CD4-positive, alpha-beta T cell (primary cell): ENCODE measurements around the gene STIM1. TPM values are rescaled to one million over a fixed set of nuclear protein-coding genes. Genes with fewer than 3 reads are reported as not detected.

Source experiments
- ATAC-seq: fragments of 200-7000 bp; cut with Tn5 transposase; one replicate; pipeline ENCODE4 v1.10.0; 2022; ENCODE audit warnings: mild to moderate bottlenecking; ENCODE audit not compliant: poor library complexity
- CTCF ChIA-PET: fragments of 350-600 bp; sonication (Branson Sonifier 250); formaldehyde crosslinking; loops from one replicate; lab custom pipeline; 2021; ENCODE audit warnings: antibody characterized with exemption, inconsistent platforms; lab: Charles Lee
- POLR2A ChIA-PET: fragments of 350-600 bp; sonication (Branson Sonifier 250); formaldehyde crosslinking; loops from one replicate; lab custom pipeline; 2021; ENCODE audit warnings: antibody characterized with exemption, inconsistent platforms; lab: Charles Lee
- DNase-seq, 14 experiments: peaks; one replicate each; pipeline ENCODE4 v3.0.0-alpha.2; 2013 to 2020; ENCODE audit warnings: mixed read lengths in 2 of 14
- H3K27ac ChIP-seq, 2 donors: one replicate each; pipeline versions ENCODE4 v1.5.1 to v1.7.0; 2013; ENCODE audit warnings: low read length in 2 of 2, low read depth in 1 of 2, mild to moderate bottlenecking in 1 of 2
- H3K27me3 ChIP-seq, 2 experiments: 1 replicate in 1 of 2; 2 replicates in 1 of 2; pipeline versions ENCODE4 v1.6.1 to v1.7.0; 2013; ENCODE audit warnings: low read length in 2 of 2, control low read depth in 1 of 2, mild to moderate bottlenecking in 1 of 2, moderate library complexity in 1 of 2; ENCODE audit not compliant: insufficient read depth in 2 of 2, control insufficient read depth in 1 of 2
- H3K36me3 ChIP-seq: one replicate; pipeline ENCODE4 v1.6.1; 2013; ENCODE audit warnings: low read length, control low read depth; ENCODE audit not compliant: insufficient read depth
- H3K4me1 ChIP-seq: one replicate; pipeline ENCODE4 v1.6.1; 2013; ENCODE audit warnings: low read length, control low read depth; ENCODE audit not compliant: insufficient read depth
- H3K4me3 ChIP-seq: one replicate; pipeline ENCODE4 v1.5.1; 2013; ENCODE audit warnings: mild to moderate bottlenecking, low read length, moderate library complexity
- H3K9me3 ChIP-seq, 2 experiments: 1 replicate in 1 of 2; 2 replicates in 1 of 2; pipeline versions ENCODE4 v1.6.1 to v1.7.0; 2013; ENCODE audit warnings: low read length in 2 of 2, mild to moderate bottlenecking in 2 of 2, control low read depth in 1 of 2, moderate library complexity in 1 of 2; ENCODE audit not compliant: control insufficient read depth in 1 of 2, insufficient read depth in 1 of 2
- H3K27ac Mint-ChIP-seq: one replicate; pipeline ENCODE4 v1.8.0; 2020; ENCODE audit warnings: mixed read lengths
- H3K27me3 Mint-ChIP-seq: one replicate; pipeline ENCODE4 v1.8.0; 2021; ENCODE audit warnings: mixed read lengths
- H3K36me3 Mint-ChIP-seq: one replicate; pipeline ENCODE4 v1.8.0; 2021; ENCODE audit warnings: low read depth, mixed read lengths
- H3K4me1 Mint-ChIP-seq: one replicate; pipeline ENCODE4 v1.8.0; 2021; ENCODE audit warnings: low read depth, mixed read lengths
- H3K4me3 Mint-ChIP-seq: one replicate; pipeline ENCODE4 v1.8.0; 2020; ENCODE audit warnings: mild to moderate bottlenecking, mixed read lengths
- H3K9me3 Mint-ChIP-seq: one replicate; pipeline ENCODE4 v1.8.0; 2020; ENCODE audit warnings: mixed read lengths
- intact Hi-C, 2 experiments: fragments of 100-400 bp; cut with DNase I in 1 of 2; cut with micrococcal nuclease in 1 of 2; formaldehyde crosslinking; loops; one replicate each; pipeline versions ENCODE4 v1.15.1 to v1.9.0; 2023 to 2025; cut with DNase I, micrococcal nuclease
- total RNA-seq, 174 experiments: library from RNA in 2 of 174; stranded (reverse) in 2 of 174; gene quantifications; one replicate each; pipeline ENCODE4 v1.2.3 and lab custom pipeline; 2021 to 2026
- TF ChIP-seq, protein P1 (sequence below): fragments of 200-600 bp; IDR thresholded peaks from one replicate; pipeline ENCODE4 v1.8.0; 2022; ENCODE audit warnings: antibody characterized with exemption, mild to moderate bottlenecking

The STIM1 gene
- total RNA-seq, 2 experiments from 2014 or later, result 89.0 to 94.9 TPM

DNA sequence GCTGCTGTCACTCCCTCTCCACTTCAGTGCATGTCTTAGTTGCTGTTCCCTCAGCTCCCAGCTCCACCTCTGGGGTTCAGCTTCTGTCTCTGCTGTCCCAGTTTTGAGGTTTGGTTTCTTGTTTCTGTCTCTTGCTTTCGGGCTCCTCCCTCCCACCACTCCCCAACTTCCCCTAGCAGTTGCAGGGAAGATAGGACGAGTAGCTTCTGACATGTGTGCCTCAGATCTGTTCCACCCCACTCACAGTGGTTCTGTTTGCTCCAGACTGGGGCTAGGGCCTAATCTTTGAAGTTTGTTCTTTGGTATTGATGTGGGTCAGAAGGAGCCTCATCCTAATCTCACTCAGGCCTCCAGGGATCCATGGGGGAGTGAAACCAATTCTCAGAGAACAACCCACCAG, 236.6 kb downstream of the STIM1 start:
- intact Hi-C loops, result no loop called here
- TF ChIP-seq, protein P1, sequence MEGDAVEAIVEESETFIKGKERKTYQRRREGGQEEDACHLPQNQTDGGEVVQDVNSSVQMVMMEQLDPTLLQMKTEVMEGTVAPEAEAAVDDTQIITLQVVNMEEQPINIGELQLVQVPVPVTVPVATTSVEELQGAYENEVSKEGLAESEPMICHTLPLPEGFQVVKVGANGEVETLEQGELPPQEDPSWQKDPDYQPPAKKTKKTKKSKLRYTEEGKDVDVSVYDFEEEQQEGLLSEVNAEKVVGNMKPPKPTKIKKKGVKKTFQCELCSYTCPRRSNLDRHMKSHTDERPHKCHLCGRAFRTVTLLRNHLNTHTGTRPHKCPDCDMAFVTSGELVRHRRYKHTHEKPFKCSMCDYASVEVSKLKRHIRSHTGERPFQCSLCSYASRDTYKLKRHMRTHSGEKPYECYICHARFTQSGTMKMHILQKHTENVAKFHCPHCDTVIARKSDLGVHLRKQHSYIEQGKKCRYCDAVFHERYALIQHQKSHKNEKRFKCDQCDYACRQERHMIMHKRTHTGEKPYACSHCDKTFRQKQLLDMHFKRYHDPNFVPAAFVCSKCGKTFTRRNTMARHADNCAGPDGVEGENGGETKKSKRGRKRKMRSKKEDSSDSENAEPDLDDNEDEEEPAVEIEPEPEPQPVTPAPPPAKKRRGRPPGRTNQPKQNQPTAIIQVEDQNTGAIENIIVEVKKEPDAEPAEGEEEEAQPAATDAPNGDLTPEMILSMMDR, result no peak
- Histone ChIP-seq H3K27ac (peak overlapping the region; percentile 56 to 85), H3K27me3 (no peaks in the 10 kb centered on the region), H3K9me3 (no peaks in the 10 kb centered on the region), H3K4me1 (peaks cover 79% of the 10 kb centered on the region), H3K4me3 (peak overlapping the region; percentile 24), H3K36me3 (peaks cover 7% of the 10 kb centered on the region)
- Mint-ChIP-seq H3K9me3 (no peaks in the 10 kb centered on the region), H3K27me3 (no peaks in the 10 kb centered on the region), H3K27ac (peak overlapping the region; percentile 97), H3K36me3 (peaks cover 67% of the 10 kb centered on the region), H3K4me1 (peaks cover 90% of the 10 kb centered on the region), H3K4me3 (peak overlapping the region; percentile 80)
- ATAC-seq (no peak), DNase-seq (peak in 6 of 14 experiments; percentile 18 to 77 (median 46))
- CTCF ChIA-PET, result interaction anchor here (0.8 to 1.5 kb wide), 2 partner anchors 19 to 237 kb away, joined by 3 to 6 read pairs; partner anchors contain the start of gene STIM1
- POLR2A ChIA-PET, result interaction anchor here (0.9 to 1.6 kb wide), 4 partner anchors 10 to 307 kb away, joined by 3 to 7 read pairs (median 3); partner anchors contain the start of gene STIM1

DNA sequence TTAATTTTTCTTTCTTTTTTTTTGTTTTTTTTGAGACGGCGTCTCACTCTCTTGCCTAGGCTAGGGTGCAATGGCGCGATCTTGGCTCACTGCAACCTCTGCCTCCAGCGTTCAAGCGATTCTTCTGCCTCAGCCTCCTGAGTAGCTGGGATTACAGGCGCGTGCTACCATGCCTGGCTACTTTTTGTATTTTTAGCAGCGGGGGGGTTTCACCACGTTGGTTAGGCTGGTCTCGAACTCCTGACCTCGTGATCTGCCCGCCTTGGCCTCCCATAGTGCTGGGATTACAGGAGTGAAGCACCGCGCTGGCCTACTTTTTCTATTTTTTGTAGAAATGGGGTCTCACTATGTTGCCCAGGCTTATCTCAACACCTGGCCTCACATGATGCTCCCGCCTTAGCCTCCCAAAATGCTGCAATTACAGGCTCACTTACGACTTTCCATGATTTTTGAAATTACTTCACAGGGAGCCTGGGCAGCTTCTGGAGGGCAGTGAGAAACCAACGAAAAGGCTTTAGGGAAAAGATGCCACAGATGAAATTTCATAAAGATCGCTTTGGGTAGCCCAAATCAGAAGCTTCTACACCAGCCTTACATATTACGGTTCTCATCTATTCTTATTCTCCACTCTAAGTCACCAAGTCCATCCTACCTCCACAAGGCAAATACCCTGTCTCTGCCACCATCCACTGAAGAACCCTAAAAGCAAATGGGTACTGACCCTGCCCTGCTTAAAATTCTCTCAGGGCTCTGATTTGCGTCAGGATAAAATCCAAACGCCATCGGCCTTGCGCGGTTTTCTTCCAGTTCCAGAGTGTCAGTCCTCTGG, 238.3 kb downstream of the STIM1 start:
- H3K27me3 Mint-ChIP-seq, result no peaks in the 10 kb centered on the region
- Histone ChIP-seq H3K4me1 (peaks cover 81% of the 10 kb centered on the region), H3K9me3 (no peaks in the 10 kb centered on the region), H3K36me3 (peaks cover 4% of the 10 kb centered on the region), H3K27ac (peak overlapping the region; percentile 69 to 93), H3K27me3 (no peaks in the 10 kb centered on the region), H3K4me3 (peak overlapping the region; percentile 93)
- POLR2A ChIA-PET, result interaction anchor here (1.4 to 2.3 kb wide), 3 partner anchors 151 to 252 kb away, joined by 3 to 11 read pairs (median 9); partner anchors contain the start of genes RHOG and STIM1
- peak overlapping the region; percentile 99 for H3K4me3 Mint-ChIP-seq
- CTCF ChIA-PET, result interaction anchor here (0.7 to 2.1 kb wide), 2 partner anchors 21 to 239 kb away, joined by 5 read pairs; no protein-coding TSS in a partner anchor
- H3K4me1 Mint-ChIP-seq, result peaks cover 88% of the 10 kb centered on the region
- peaks cover 56% of the 10 kb centered on the region for H3K36me3 Mint-ChIP-seq
- H3K9me3 Mint-ChIP-seq, result no peaks in the 10 kb centered on the region
- H3K27ac Mint-ChIP-seq, result peak overlapping the region; percentile 99
- TF ChIP-seq, protein P1, result no peak
- intact Hi-C loops, result no loop called here
- ATAC-seq (no peak), DNase-seq (no peak)

DNA sequence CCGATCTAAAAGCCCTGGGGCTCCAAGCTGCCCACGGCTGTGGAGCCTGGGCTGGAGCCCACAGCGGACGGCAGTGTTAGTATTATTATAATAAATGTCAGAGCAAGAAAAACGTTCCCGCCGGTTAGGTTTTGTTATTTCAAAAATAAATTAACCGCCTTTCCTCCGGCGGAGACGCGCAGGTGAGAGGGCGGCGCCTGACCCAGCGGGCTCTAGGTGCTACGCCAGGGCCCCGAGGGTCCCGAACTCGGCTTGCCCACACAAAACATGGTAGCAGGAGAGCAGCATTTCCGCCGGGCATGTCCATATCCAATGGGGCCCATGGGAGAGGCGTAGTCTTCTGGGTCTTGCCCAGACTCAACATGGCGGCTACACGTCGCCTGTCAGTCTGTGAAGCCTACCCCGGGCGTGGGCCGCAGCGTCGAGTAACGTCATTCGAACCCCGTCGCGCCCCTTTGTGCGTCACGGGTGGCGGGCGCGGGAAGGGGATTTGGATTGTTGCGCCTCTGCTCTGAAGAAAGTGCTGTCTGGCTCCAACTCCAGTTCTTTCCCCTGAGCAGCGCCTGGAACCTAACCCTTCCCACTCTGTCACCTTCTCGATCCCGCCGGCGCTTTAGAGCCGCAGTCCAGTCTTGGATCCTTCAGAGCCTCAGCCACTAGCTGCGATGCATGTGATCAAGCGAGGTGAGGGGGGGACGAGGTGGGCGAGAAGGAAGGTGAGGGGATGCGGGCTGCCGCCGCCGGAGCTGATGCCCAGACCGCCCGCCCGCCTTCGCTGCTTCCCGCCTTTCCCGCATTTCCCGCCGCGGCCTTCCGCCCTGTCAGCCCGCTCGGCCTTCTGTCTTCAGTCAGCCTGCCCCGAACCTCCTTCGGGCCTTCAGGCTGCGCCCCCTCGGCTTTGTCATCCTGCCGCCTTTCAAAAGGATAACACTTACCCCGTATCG, 239.2 kb downstream of the STIM1 start, which contains the start of gene RRM1:
Gene RRM1 (plus strand): TSS at position 452 of the 944 bp plus-strand sequence. CDS start 214 bp downstream, at position 666.
- peaks cover 56% of the 10 kb centered on the region for H3K36me3 Mint-ChIP-seq
- H3K4me3 Mint-ChIP-seq, result peak within 1 kb of the TSS; percentile 99
- H3K9me3 Mint-ChIP-seq, result no peaks in the 10 kb centered on the region
- H3K36me3 ChIP-seq, result no peaks in the 10 kb centered on the region
- peak within 1 kb of the TSS; percentile 99 for H3K27ac Mint-ChIP-seq
- ChIA-PET POLR2A (interaction anchor here (0.6 to 2.3 kb wide), 6 partner anchors 128 to 280 kb away, joined by 3 to 11 read pairs (median 4); partner anchors contain the start of genes RHOG and STIM1), CTCF (interaction anchor here (2.1 kb wide), 1 partner anchor 240 kb away, joined by 5 read pairs; no protein-coding TSS in a partner anchor)
- peaks cover 72% of the 10 kb centered on the region for H3K4me1 ChIP-seq
- ATAC-seq (peak; percentile 82), DNase-seq (peak; percentile 82 to 97 (median 90))
- peak within 1 kb of the TSS; percentile 69 to 93 for H3K27ac ChIP-seq
- H3K4me3 ChIP-seq, result peak within 1 kb of the TSS; percentile 93
- H3K4me1 Mint-ChIP-seq, result peaks cover 89% of the 10 kb centered on the region
- no peaks in the 10 kb centered on the region for H3K27me3 Mint-ChIP-seq
- H3K9me3 ChIP-seq, result no peaks in the 10 kb centered on the region
- H3K27me3 ChIP-seq, result no peaks in the 10 kb centered on the region
- TF ChIP-seq, protein P1, result no peak
- intact Hi-C loops, result no loop called here
